HG03460 (cell line): ENCODE data around the gene KDM4B.
"Not testable (repeated sequence)": the region's sequence is repeated elsewhere in the genome, so short reads cannot be mapped to it uniquely, and the experiment has no call there.

Experiments
- ATAC-seq: cut with Tn5 transposase; IDR thresholded peaks from one replicate; pipeline ENCODE4 v1.9.1; 2021; ENCODE audit not compliant: unreplicated experiment

KDM4B gene

DNA sequence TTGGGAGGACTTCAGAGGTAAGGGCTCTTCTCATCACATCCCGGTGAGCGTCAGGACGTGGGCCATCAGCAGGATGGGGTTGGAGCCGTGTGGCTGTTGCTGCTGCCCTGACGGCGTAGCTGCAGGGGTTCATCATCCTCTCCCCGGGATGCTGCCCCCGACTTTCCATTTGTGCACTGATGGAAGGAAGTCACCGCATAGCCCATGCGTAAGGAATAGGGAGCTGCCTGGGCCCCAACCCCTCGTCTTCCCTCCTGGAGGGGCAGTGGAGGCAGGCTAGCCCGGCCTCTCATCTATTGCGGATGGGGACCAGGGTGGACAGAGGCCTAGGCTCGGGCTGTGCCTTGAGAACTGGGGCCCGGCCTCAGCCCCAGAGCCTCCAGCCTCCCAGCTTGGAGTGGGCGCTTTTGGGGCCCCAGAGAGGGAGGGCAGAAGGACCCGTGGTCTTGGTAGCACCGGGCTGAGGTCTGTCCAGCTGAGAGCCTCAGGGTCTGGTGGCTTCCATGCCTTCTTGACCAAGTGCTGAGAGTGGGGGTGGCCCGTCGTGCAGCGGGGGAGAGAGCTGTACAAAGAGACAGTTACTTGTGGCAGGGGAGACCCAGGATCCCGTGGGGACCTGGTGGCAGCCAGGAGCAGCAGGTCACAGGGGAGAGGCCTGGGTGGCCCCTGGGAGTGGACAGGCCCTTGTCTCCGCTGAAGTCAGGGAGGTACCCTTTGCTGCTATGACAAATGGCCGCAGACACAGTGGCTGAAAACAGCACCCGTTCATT, 44.0 kb downstream of the KDM4B start:
- no peak for ATAC-seq

DNA sequence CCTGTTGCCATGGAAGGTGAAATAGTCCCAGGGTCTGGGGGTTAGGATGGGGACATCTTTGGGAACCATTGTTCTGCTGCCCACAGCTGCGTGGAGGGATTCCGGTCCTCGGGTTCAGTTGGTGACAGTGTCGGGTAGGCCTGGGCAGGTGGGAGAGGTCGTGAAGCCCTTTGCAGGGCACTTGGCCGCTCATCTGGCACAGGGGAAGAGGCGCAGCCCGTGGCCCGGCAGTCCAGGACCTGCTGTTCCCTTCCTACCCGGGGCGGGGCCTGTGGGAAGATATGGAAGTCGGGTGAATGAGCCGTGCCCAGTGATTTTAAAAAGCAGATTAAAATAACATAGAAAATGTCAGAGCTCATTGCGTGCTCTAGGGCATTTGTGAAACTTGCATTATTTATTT, 44.8 kb downstream of the KDM4B start:
- ATAC-seq = no peak

GRCh38 chr19:5014941-5015340, 46.0 kb downstream of the KDM4B start:
- no peak for ATAC-seq

DNA sequence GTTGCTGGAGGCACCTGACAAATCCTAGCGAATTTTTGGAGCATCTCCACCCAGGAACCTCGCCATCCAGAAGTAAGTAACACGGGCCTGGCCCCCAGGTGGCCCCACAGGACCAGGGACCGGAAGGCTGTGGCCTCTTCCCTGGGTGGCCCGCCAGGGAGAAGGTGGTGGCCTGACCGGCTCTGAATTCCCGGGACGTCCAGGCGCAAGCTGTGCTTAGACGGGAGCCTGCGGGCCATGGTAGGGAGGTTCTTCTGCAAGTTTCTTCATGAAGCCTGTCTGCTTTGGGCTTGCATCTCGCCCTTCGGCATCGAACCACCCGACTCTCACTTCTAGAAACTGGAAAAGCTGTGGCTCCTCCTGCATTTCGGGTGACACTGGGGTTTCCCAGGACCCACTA, 47.4 kb downstream of the KDM4B start:
- no peak for ATAC-seq

- no peak for ATAC-seq
Measured at GRCh38 chr19:5016781-5017180, 47.9 kb downstream of the KDM4B start.

GRCh38 chr19:5017235-5017634, 48.3 kb downstream of the KDM4B start:
- no peak for ATAC-seq

DNA sequence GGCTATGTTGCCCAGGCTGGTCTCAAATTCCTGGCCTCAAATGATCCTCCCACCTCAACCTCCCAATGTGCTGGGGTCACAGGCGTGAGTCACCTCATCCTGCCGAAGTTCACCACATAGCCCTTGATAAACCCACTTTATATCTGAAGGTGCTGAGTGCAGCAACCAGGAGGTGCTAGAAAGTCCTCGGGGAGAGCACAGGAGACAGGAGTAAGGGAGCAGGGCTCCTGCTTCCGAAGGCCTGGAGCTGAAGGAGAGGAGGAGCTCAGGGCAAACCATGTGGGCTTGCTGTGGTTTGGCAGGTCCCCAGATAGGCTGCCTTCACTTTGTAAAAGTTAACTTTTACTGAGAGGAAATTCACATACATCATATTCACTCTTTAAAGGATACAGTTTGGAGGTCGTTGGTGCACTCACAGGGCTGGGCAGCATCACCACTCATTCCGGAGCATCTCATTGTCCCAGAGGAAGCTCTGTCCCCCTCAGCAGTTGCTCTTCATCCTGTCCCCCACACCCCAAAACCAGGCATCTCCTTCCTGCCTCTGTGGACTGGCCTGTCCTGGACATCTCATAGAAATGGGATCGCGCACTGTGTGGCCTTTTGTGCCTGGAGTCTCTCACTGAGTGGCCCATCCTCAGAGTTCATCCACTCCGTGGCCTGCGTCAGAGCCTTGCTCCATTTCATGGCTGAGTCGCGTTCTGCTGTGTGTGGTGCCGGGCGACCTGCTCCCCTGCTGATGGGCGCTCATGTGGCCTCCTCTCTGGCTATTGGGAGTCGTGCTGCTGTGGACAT, 49.5 kb downstream of the KDM4B start:
- ATAC-seq = no peak

- no peak for ATAC-seq
Measured at GRCh38 chr19:5020368-5020767, 51.5 kb downstream of the KDM4B start.

GRCh38 chr19:5021046-5021445, 52.1 kb downstream of the KDM4B start:
- no peak for ATAC-seq

DNA sequence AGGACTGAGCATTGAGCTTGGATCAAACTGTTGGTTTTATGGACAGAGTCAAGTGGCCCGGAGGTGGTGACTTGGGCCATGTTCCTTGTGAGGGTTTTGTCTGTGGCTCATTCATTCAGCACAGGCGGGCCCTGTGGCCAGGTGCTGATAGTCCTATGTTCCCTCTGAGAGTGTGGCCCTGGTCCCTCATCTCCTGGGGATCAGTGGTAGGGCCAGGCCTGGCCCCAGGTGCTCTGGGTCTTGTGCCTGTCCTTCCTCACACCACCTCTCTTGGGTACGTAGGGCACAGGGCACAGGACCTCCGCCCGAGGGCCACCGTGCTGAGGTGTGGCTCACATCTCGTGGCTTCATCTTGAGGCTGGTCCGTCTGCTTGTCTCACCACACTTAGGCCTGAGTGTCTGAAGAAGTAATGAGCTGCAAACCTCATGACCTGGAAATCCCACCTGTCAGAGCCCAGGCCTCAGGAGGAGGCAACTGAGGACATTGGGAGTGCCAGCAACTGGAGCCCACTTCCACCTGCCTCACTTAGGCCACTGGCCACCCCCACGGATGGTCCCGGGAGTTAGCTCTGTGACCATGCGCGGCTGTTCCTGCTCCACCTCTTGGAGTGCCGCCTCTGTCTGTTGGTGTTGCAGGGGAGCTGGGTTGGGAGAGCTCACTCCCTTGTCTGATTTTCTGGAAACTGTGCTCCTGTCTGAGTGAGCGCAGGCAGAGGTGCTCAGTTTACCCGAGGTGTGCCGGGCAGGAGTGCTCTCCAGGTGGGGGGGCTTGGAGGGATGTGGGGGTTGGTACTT, 53.4 kb downstream of the KDM4B start:
- no peak for ATAC-seq

DNA sequence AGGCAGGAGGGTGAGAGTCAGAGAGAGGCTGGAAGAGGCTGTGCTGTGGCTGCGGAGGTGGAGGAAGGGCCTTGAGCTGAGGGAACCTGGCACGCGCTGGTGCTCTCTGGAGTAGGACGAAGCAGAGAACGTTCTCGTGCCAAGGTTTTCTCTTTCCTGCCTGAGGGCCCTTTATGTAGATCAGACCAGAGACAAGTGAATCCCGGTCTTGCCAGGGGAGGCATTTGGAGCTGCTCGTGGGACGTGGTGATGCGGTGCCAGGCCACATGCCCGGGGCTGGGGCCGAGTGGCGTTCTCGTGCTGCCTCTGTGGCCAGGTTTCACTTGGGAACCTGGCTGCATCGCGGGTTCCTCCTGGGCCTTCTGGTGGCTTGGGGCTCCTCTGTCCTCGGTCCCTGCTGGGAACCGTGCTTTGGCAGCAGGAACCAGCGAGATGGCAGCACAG, 54.2 kb downstream of the KDM4B start:
- ATAC-seq = no peak

GRCh38 chr19:5024282-5024681, 55.4 kb downstream of the KDM4B start:
- ATAC-seq = no peak

GRCh38 chr19:5025027-5025426, 56.1 kb downstream of the KDM4B start:
- no peak for ATAC-seq

- no peak for ATAC-seq
Measured at GRCh38 chr19:5026706-5027273, 57.9 kb downstream of the KDM4B start.

GRCh38 chr19:5028229-5028886, 59.4 kb downstream of the KDM4B start:
- ATAC-seq = no peak

GRCh38 chr19:5029596-5029995, 60.7 kb downstream of the KDM4B start:
- not testable (repeated sequence) for ATAC-seq

DNA sequence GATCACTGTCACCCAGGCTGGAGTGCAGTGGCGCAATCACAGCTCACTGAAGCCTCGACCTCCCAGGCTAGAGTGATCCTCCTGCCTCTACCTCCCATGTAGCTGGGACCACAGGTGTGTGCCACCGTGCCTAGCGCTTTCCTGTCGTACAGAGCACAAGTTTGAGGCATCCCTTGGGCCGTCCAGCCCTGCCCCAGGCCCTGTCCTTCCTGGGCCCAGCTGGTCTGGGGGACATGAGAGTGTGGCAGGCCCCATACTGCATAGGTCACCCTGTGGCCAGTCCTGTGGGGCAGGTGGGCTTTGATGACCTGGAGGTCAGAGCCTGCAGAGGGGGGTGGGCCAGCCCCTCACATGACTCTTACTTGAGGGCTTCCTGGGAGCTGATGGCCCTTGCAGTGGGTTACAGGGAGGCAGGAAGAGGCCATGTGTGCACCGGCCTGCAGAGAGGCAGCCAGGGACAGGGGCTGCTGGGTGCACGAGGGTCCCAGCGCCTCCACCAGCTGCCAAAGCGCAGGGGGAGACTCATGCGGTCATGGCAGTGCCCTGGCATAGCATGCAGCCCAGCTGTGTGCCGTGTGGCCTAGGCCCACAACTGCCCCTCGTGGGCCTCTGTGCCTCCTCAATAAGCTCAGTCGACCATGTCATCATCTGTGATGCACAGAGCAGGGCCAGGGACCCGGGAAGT, 61.4 kb downstream of the KDM4B start:
- no peak for ATAC-seq

- ATAC-seq = peak; percentile 23
Measured at GRCh38 chr19:5030822-5031221, 61.9 kb downstream of the KDM4B start.

GRCh38 chr19:5031231-5032100, 62.6 kb downstream of the KDM4B start:
- peak; percentile 59 for ATAC-seq
